GM18499 (cell line): ENCODE data around the gene CDH4.

ENCODE experiments used
- ATAC-seq: cut with Tn5 transposase; IDR thresholded peaks from one replicate; pipeline ENCODE4 v1.9.1; 2021; ENCODE audit warnings: moderate number of reproducible peaks; ENCODE audit not compliant: insufficient read depth, unreplicated experiment

Gene CDH4

DNA sequence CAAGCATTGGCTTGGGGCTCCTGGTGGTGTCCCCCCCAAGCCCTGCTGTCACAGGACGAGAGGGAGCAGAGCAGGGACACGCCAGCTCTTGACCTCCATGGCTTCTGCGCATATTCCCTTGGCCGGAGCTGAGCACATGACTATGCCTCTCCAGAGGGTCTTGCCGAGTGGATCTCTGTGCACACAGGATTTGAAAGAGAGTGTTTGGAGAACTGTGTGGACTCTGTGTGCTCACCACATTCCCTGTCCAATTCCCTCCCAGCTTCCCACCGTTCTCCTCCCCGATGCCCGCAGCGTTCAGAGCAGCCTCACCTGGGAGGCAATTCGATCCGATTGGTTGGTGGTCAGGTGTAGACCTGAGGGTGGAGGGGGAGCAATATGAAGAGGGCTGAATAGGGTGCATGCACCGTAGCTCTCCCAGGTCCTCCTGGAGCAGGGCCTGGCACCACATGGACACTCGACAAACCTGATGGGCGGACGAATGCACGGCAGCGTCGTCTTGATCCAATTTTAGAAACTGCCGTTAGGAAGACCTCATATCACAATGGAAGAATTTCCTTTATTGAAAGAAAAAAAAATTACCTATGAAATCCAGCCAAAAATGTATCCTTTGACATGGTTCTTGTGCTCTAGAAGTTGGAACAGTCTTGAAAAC is 287.8 kb downstream of the CDH4 start:
- no peak for ATAC-seq

DNA sequence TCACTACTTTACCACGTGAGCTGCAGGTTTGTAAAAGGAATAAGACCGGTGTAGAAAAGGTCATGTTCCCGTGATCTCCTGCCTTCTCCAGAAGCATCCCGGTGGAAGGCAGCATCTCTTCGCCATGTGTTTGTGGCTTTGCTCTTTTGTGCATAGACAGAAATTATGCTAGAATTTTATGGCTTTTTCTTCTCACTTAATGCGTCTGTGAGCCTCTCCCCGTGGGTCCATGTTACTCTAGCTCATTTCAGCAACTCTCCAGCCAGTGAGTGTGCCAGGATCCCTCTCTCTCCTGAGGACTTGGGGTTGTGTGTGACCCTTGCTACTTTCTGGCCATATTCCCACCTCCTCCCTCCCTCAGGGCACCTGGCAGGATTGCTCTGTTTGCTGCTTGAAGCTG is 289.5 kb downstream of the CDH4 start:
- ATAC-seq: no peak

DNA sequence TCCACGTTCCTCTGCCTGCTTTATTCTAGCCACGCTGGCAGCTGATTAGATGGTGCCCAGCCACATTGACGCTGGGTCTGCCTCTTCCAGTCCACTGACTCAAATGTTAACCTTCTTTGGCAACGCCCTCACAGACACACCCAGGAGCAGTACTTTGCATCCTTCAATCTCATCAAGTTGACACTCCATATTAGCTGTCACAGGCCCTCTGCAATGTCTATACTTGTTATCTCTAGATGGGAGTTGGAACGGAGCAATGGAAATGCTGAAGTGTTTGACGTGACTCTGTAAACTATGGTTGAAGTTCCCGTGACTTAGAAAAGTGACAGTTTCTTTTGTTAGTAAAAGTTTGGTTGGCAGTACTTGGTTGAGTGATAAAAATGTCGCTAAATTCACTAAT is 291.0 kb downstream of the CDH4 start:
- ATAC-seq: no peak

DNA sequence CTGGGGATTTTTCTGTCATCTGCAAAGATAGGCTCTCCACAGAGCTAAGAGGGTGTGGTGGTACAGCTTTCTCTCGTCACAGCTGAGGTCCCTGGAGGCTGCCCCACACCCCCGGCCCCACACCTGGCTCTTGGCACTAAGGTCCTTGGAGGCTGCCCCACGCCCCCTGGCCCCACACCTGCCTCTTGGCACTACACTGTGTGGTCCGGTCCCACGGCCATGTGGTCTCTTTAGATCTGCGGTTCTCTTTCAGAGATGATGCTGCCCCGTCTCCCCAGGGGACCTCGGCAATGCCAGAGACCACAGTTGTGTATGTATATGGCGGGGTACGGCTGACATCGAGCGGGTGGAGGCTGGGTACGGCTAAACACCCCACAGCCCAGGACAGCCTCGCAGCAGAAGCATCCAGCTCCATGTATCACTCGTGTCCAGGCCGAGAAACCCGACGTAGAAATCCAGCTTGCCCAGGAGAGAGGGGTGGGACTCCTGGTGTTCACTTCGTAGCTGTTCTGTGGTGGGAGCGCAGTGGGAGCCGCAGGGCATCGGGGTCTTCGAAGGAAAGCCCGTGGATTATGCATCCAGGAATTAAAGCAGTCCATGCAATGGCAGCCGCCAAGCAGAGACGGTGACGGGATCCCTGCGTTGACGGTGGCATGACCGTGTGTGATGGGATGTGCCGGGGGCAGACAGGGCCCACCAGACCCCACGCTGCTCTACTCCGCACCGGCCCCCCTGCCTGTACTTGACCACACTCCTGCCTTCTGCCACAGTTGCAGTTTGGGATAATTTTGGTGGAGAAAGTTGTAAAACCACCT is 292.1 kb downstream of the CDH4 start:
- ATAC-seq: no peak

DNA sequence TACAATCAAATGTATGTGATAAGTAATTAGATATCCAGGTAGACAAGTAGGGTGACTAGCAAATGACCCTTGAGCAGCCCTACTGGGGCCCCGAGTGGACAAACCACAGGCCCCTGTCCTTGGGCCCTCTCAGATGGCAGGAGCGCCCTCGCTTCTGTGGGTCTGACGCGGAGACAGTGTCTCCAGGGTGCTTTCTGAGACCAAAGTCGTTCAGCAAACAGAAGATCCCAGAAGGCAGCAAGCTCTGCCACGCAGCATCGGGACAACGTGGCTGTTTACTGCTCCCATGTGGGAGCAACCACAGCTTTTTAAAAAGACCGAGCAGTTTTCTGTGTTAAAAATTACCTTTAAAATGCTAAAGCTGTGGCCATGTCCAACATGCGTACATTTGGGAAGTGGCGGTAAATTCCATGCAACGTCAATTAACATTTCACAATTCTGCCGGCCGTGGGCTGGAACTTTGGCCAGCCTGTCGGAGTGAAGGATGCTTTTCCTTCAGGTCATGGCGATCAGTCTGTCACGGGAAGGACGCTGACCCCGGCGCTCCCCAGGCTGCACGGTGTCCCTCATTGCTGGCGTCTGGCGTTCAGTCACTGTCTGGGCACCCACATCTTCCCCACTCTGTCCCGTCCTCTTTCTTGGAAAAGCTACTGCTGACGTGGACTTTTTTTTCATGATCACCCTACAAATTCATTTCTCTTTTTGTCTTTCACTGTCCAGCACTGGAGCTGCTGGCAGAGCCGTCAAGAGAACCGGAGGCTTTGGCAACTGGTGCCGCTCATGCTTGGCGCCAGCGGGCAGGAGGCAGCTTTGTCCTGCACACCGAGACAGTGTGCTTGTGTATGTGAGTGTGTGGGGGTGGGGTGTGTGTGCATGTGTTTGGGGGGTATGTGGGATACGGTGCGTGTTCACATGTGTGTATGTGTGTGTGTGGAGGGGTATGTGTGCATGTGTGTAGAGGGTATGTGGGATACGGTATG is 293.1 kb downstream of the CDH4 start:
- ATAC-seq: no peak

DNA sequence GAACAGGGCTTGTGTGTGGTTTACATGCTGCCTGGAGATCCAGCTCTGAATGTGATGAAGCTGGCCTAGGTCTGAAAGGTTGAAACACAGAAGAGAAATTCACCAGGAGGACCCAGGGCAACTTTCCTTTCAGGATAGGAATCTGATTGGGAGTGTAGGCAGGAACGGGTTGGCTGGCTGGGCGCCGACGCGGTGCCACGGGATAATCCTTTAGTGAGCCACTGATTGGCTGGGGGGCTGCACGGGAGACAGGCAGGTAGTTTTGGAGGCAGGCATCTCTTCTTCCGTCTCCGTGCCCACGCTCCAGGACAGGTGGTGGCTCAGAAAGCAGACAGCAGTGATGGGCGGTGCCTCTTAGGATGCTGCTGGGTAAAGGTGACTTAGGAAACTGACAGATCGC is 294.6 kb downstream of the CDH4 start:
- ATAC-seq: no peak

DNA sequence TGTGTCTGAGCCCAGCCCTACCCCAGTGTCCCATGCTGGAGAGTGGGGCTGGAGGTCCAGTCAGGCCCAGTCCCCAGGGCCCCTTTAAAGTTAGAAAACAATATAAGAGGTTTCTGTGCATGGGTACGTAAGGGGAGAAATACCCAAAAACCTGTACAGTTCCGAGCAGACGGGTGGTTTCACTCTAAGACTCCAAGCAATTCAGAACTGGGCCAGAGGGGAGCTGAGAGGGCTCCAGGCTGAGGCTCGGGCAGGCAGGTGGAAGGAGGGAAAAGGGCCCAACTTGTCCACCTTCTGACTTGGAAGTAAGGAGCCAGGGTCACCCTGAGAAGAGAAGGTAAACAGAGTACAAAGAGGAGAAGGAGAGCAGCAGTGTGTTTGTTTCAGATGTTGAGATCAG is 296.0 kb downstream of the CDH4 start:
- no peak for ATAC-seq

DNA sequence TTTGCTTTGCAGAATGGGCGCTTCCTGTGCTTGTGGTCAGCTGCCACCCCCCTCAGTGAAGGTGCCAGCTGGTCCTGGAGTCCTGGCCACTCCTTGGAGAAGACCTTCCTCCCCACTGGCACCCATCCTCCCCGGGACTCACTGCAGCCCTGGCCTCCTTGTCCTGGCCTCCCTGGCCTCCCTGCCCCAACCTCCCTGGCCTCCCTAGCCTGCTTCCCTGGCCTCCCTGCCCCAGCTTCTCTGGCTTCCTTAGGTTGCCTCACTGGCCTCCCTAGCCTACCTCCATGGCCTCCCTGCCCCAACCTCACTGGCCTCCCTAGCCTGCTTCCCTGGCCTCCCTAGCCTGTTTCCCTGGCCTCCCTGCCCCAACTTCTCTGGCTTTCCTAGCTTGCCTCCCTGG is 297.8 kb downstream of the CDH4 start:
- no peak for ATAC-seq

DNA sequence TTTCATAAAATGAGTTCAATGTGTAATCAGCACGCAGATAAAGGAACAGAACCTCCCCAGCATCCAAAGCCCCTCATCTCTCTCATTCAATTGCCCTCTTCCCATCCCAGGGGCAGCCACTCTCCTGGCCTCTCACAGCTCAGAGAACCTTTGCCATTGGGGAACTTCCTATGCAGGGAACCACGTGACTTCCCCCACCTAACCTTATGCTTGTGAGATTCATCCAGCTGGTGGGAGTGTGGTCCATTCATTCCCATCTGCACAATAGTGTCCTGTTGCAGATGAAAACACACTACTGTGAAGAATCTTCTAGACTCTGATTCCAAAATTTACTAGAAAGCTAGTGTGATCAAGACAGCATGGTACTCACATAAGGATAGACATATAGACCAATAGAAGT is 299.3 kb downstream of the CDH4 start:
- ATAC-seq: no peak

DNA sequence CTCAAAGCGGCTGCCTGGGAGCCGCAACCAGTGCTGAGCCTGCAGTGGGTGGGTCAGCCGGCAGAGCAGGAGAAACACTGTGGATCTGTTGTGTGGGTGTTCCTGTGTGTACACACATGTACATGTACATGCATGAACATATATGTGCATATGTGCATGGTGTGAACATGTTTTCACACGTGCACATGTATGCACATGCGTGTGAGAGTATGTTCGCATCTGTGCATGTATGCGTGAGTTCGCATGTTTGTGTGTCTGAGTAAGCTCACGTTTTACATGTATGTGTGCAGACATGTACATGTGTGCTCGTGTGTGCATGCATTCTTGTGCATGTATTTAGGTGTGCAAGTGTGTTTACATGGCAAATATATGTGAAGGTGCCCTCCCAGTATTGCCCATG is 302.6 kb downstream of the CDH4 start:
- ATAC-seq: no peak

DNA sequence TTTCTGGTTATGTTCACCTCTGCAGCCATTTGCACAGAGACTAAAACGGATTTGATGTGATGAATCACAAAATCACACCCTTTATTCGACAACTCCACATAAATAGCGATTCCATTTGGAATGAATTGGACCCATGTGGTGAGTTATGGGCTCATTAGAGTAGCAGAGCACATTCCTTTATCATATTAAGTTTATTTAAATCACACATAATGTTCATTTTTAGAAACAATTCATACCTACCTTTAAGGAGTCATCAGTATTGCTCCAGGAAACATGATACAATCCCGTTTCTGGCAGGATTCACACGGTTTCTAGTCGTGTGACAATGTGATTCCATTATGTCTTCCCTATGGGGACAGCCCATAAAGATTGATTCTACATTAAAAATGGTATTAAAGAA is 303.5 kb downstream of the CDH4 start:
- no peak for ATAC-seq

DNA sequence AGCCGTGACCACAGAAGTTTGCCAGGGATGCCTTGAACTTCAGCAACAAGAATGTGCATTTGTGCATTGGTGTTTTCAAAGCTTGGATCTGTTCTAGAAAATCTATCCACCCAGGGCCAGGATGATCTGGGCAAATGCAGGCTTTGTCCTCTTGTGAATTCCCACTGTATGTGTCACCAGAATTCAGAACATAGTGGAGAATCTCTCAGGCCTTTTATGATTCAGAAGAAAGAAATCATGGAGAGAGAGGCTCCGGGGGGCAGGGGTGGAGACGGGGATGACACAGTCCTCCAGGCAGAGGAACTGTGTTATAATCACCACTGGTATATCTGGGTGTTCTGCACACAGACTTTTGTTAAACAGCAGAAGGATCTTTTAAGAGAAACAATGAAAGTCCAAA is 304.1 kb downstream of the CDH4 start:
- no peak for ATAC-seq

DNA sequence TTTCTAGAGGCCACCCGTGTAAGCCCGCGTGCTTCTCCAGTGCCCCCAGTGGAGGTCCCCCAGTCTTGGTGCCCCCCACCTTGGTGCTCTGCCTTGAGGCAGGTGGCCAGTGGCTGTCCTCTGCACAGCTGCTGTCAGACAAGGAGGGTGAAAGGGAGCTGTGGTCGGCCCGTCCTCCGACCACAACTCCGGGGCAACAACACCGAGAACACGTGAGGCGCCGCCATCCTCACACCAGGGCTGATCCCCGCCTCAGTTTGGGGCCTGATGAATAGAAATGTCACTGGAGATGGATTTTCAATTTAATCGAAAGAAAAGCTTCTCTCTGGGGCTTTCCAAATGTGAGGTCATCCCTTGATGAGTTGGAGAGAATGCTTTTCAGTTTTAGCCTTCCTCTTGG is 304.6 kb downstream of the CDH4 start:
- no peak for ATAC-seq

DNA sequence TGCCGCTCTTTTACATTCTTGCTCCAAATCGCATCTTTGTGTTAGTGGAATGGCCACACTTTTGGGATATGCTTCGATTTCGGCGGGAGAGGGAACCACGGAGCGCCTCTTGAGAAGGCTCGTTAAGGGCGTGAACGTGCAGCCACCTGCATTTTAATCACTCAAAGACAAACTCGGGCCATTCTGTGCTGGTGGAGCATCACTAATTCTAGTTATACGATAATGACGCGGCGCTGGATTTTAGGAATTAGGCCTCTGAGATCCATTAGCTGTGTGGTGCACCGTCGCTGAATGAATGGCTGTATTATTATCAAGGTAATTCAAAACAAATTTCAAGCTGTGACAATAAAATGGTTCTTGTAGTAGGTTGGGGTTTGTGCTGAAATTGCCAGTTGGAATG is 305.6 kb downstream of the CDH4 start:
- ATAC-seq: no peak

DNA sequence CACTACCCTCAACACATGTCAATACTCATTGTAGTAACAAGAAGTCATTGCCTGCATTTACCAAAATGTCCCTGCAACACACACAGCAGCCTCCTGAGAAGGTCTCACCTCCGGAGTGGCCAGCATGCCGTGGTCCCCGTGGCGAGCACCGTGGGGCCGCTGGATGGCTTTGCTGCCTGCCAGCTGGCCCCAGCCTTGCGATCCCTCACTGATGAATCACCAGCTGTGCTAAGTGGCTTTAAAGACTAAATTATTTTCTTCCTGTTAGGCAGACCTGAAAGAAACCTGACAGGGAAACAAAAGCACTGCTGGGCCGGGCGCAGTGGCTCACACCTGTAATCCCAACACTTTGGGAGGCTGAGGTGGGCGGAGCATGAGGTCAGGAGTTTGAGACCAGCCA is 306.7 kb downstream of the CDH4 start:
- ATAC-seq: no peak

DNA sequence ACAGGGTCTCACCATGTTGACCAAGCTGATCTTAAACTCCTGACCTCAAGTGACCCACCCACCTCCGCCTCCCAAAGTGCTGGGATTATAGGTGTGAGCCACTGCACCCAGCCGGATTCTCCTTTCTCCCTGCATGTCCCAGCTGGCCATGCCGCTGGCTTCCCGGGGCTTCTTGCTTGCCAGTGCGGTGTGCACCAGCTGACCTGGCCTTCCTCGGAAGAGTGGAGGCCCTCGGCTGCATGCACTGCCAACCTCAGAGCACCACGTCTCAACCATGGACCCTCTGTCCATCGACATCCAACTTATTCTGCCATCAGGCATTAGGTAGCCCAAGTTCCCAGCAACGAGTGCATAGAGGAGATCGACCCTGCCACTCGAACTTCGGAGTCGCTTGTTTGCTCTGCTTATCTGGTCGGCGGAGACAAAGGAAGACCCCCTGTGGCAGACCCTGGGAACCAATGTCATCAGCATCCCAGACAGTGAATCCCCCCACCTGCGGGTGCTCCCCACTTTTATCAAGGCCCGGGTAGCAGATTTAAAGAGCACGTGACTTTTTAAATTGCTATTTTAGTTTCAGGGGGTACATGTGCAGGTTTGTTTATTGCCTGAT is 307.8 kb downstream of the CDH4 start:
- no peak for ATAC-seq

DNA sequence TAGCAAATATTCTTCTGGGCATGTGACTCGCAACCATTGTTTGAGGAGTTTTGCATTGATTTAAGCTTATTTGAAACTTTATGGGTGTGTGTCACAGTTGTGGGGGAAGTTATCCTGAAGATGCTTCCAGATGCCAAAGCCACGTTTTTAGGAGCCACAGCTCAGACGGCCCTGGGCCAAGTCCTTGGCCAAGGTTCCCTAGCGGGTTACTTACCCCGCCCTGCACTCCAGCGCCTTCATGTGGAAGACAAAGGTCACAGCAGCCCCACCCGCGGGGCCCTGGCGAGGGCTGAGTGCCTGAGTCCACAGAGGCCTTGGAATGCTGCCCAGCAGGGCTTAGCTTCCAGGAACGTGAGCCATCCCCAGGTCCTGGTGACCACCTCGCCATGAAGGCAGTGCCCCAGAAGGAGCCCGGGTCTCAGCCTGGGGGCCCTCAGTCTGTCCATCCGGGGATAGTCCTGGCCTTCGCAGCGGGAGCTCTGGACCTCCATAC is 308.3 kb downstream of the CDH4 start:
- no peak for ATAC-seq

DNA sequence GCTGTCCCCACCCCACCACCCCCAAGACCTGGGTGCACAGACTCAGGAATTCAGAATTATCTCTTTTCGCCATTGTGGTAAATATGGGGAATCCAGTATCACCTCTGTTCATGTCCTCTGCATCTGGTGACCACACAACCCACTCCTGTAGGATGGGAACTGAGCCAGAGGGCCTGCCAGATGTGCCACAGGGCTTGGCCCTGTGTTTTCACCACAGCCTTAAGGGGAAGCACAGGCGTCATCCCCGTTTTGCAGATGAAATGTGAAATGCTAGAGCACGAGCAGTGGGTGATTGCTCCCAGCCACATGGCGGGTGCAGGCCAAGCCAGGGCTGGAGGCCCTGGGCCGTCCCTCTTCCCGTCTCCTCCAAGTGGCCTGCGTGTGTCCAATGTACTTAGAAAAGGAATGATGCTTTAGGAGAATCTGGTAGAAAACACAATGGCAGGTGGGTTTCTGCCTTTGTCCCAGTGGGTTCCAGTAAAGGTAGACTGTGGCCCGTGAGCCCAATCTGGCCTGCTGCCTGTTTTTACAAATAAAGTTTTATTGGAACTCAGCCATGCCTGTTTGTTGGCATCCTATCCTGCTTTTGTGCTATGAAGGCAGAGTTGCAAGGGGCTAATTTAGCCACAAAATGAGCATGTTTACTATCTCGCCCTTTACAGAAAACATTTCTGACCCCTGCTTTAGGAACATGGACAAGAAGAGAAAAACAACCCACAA is 309.2 kb downstream of the CDH4 start:
- ATAC-seq: no peak

DNA sequence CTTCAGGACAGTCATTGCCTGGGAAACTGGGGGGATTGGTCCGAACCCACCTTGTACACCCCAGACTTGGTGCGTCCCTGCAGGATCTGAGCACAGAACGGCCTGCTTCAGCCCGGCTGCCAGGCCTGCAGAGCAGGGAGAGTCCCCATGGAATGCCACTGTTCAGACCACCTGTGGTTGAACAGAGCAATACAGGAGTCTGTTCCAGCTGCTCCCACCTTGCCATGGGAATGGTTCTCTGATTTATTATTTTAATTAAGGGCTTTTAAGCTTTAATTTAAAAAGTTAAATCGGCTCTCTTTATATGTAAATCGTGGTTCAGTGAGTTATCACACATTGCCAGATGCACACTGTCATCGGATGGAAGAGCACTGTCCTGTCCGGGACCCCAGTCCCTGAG is 310.4 kb downstream of the CDH4 start:
- no peak for ATAC-seq
